ENCODE results near the gene TDRD6. TPM values are rescaled to one million over a fixed set of nuclear protein-coding genes. Genes with fewer than 3 reads are reported as not detected.

Gene TDRD6
- total RNA-seq, 1 donor from 2014 or later: 0.21 TPM

DNA sequence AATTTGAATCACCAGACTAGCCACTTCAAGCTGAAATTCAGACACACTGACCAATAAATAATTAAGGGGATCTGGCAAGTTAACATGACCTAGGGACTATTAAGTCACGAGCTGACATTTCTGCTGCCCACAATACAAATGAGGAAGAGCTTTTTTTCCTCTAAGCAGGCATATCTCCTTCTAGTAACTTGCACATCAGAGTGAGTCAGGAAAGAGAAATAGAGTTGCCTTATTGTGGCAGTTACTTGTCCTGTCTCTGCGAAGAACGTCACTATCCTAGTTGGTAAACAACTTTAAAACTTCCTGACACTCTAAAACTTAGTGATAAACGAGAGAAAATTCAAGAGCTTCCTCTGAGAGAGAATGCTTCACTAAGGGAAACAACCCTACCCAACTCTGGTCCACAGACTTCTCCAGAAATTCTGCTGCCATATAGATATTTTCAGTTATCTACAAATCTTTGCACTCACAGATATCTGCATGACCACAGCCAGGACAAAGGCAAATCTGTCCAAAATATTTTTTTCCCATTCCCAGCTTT lies 43.3 kb downstream of the TDRD6 start:
- TF ChIP-seq, protein P1, sequence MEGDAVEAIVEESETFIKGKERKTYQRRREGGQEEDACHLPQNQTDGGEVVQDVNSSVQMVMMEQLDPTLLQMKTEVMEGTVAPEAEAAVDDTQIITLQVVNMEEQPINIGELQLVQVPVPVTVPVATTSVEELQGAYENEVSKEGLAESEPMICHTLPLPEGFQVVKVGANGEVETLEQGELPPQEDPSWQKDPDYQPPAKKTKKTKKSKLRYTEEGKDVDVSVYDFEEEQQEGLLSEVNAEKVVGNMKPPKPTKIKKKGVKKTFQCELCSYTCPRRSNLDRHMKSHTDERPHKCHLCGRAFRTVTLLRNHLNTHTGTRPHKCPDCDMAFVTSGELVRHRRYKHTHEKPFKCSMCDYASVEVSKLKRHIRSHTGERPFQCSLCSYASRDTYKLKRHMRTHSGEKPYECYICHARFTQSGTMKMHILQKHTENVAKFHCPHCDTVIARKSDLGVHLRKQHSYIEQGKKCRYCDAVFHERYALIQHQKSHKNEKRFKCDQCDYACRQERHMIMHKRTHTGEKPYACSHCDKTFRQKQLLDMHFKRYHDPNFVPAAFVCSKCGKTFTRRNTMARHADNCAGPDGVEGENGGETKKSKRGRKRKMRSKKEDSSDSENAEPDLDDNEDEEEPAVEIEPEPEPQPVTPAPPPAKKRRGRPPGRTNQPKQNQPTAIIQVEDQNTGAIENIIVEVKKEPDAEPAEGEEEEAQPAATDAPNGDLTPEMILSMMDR (IDR thresholded peaks at IDR 0.05; ENCODE audit: unreplicated experiment): no peak
- H3K4me1 Mint-ChIP-seq (ENCODE audit: unreplicated experiment): peaks cover 19% of the 10 kb centered on the region
- peaks cover 3% of the 10 kb centered on the region for H3K36me3 Mint-ChIP-seq (ENCODE audit: low read depth, unreplicated experiment)
- no peaks in the 10 kb centered on the region for H3K9me3 Mint-ChIP-seq (ENCODE audit: unreplicated experiment)
- H3K27ac Mint-ChIP-seq (ENCODE audit: unreplicated experiment): no peak overlapping the region
- DNase-seq (ENCODE audit: low spot score): no peak
- H3K4me3 Mint-ChIP-seq (ENCODE audit: unreplicated experiment): no peak overlapping the region
- peaks cover 7% of the 10 kb centered on the region for H3K27me3 Mint-ChIP-seq (ENCODE audit: unreplicated experiment)

DNA sequence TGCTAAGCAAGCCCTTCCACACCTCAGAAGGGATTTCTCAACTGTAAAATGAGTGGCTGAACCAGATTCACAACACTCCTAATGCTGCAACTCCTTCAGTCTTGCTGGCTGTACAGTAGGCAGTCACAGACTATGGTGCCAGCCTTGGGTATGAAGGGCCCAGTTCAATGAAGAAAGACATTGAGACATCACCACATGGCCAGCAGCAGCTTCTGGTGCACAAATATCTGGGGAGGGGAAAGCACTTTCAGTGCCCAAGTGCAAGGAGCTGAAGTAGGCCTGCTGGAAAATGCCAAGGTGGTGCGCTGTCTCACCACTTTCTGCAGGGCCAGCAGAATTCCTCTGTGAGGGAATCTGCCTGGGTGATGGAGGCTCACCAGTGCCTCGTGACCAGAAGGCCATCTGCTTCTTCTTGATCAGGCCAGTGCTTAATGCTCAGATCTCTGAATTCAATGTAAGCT lies 45.7 kb downstream of the TDRD6 start:
- Mint-ChIP-seq H3K36me3 (ENCODE audit: low read depth, unreplicated experiment) (peaks cover 3% of the 10 kb centered on the region), H3K27ac (ENCODE audit: unreplicated experiment) (no peak overlapping the region), H3K9me3 (ENCODE audit: unreplicated experiment) (no peaks in the 10 kb centered on the region), H3K4me3 (ENCODE audit: unreplicated experiment) (peak overlapping the region; percentile 6), H3K27me3 (ENCODE audit: unreplicated experiment) (peaks cover 7% of the 10 kb centered on the region), H3K4me1 (ENCODE audit: unreplicated experiment) (peaks cover 19% of the 10 kb centered on the region)
- DNase-seq (ENCODE audit: low spot score): no peak
- TF ChIP-seq, protein P1 (IDR thresholded peaks at IDR 0.05; ENCODE audit: unreplicated experiment): no peak

DNA sequence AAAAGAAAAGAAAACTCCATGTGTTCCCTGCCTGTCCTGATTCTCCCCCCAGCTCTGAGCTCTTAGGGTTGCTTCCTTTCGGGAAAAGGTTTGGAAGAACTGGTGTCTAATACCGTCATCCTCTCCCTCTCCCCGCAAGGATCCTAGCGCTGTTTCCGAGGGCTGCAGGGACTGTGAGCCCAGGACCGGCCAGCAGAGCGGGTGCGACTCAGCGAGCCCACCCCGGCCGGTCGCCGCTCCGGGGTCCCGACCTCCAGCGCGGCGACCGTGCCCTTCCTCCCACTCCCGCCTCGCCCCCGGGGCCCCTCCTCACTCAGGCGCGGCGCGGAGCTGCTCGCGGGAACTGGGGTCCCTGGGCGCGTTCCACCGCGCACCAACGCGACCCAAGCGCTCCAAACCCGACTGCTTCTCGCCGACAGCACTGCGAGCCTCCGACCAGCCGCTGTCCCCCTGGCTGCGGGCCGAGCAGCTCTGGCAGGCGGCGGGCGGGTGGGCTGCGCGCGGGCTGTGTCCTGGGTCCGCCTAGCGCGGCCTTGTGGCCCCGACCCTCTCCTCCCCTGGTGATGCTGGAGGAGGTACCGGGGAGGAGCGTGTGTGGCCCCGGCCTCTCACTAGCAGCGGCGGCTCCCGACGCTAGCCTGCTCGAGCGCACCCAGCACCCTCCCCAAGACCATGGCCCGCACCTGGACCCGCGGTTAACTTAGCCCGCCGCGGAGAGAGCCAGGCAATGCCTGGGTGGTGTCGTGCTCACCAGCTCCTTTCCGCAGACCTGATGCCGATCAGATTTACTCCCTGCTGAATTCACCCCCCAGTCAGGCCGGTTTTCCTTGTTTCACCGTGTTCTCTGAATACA lies 47.4 kb downstream of the TDRD6 start, which contains the start of gene PLA2G7:
TSS of gene PLA2G7 (minus strand) at position 509 of the 853 bp plus-strand sequence. CDS start 12,484 bp downstream, outside the sequence.
- peaks cover 3% of the 10 kb centered on the region for H3K36me3 Mint-ChIP-seq (ENCODE audit: low read depth, unreplicated experiment)
- H3K27ac Mint-ChIP-seq (ENCODE audit: unreplicated experiment): no peak within 1 kb of the TSS
- peak; percentile 33 for DNase-seq (ENCODE audit: low spot score)
- H3K4me3 Mint-ChIP-seq (ENCODE audit: unreplicated experiment): peak within 1 kb of the TSS; percentile 89
- TF ChIP-seq, protein P1 (IDR thresholded peaks at IDR 0.05; ENCODE audit: unreplicated experiment): no peak
- peaks cover 7% of the 10 kb centered on the region for H3K27me3 Mint-ChIP-seq (ENCODE audit: unreplicated experiment)
- no peaks in the 10 kb centered on the region for H3K9me3 Mint-ChIP-seq (ENCODE audit: unreplicated experiment)
- H3K4me1 Mint-ChIP-seq (ENCODE audit: unreplicated experiment): peaks cover 19% of the 10 kb centered on the region

DNA sequence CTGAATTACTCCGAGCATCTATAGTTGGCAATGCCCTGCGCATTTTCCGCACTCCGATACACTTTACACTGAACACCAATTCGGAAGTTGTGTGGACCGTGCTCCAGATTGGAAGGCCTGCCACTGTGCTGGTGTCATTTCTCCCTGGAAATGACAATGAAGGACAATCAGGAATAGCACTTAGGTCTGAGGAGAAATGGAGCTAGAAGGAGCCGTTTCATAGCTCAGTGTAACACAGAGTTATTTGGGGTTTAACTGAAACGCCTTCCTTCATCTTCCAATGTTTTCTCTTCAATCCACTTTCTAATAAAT lies 48.0 kb downstream of the TDRD6 start:
- Mint-ChIP-seq H3K4me1 (ENCODE audit: unreplicated experiment) (peaks cover 19% of the 10 kb centered on the region), H3K4me3 (ENCODE audit: unreplicated experiment) (peak overlapping the region; percentile 89), H3K36me3 (ENCODE audit: low read depth, unreplicated experiment) (peaks cover 3% of the 10 kb centered on the region), H3K27ac (ENCODE audit: unreplicated experiment) (no peak overlapping the region), H3K27me3 (ENCODE audit: unreplicated experiment) (peaks cover 7% of the 10 kb centered on the region), H3K9me3 (ENCODE audit: unreplicated experiment) (no peaks in the 10 kb centered on the region)
- DNase-seq (ENCODE audit: low spot score): no peak
- TF ChIP-seq, protein P1 (IDR thresholded peaks at IDR 0.05; ENCODE audit: unreplicated experiment): no peak

DNA sequence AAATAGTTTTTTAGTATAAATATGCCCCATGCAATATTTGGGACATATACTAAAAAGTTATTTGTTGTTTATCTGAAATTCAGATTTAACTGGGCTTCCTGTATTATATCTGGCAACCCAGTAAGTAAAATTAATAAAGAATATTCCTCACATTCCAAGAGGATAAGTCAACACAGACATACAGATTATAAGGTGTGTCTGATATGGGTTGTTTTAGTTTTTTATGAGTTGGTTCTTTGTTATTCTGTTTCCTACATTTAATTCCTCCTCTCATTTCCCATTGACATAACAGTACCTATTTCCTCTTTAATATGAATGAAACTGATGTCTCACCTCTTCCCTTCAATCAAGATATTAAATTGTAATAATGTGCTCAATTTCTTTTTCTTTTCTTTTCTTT lies 49.2 kb downstream of the TDRD6 start:
- peaks cover 3% of the 10 kb centered on the region for H3K36me3 Mint-ChIP-seq (ENCODE audit: low read depth, unreplicated experiment)
- no peak for DNase-seq (ENCODE audit: low spot score)
- H3K27me3 Mint-ChIP-seq (ENCODE audit: unreplicated experiment): peaks cover 7% of the 10 kb centered on the region
- TF ChIP-seq, protein P1 (IDR thresholded peaks at IDR 0.05; ENCODE audit: unreplicated experiment): no peak
- no peaks in the 10 kb centered on the region for H3K9me3 Mint-ChIP-seq (ENCODE audit: unreplicated experiment)
- H3K27ac Mint-ChIP-seq (ENCODE audit: unreplicated experiment): no peak overlapping the region
- H3K4me1 Mint-ChIP-seq (ENCODE audit: unreplicated experiment): peaks cover 19% of the 10 kb centered on the region
- no peak overlapping the region for H3K4me3 Mint-ChIP-seq (ENCODE audit: unreplicated experiment)
